Thyroid gland (tissue), 4 donors: ENCODE measurements around the gene RMI2.

ENCODE experiments used
- CTCF ChIP-seq, 6 experiments: fragments of 200-600 bp in 3 of 6; fragments of 450-650 bp in 3 of 6; sonication (generic) in 3 of 6; IDR thresholded peaks; one replicate each; pipeline ENCODE4 v1.5.1; 2016 to 2019; ENCODE audit warnings: antibody characterized with exemption in 6 of 6, mild to moderate bottlenecking in 2 of 6, inconsistent platforms in 1 of 6, moderate library complexity in 1 of 6
- POLR2A ChIP-seq, 2 donors: fragments of 450-650 bp; IDR thresholded peaks; one replicate each; pipeline ENCODE4 v1.6.1; 2017; ENCODE audit warnings: antibody characterized with exemption in 2 of 2, mild to moderate bottlenecking in 2 of 2, moderate library complexity in 1 of 2

GRCh38 chr16:11391576-11391975, 46.3 kb downstream of the RMI2 start:
- TF ChIP-seq POLR2A (IDR thresholded peaks at IDR 0.05) (no peak), CTCF (IDR thresholded peaks at IDR 0.05) (no peak)
